Measurements from ENCODE around the gene AK3. TPM values are rescaled to one million over a fixed set of nuclear protein-coding genes. Genes with fewer than 3 reads are reported as not detected.

The AK3 gene
- total RNA-seq, 1 experiment from 2014 or later = 41.5 TPM

DNA sequence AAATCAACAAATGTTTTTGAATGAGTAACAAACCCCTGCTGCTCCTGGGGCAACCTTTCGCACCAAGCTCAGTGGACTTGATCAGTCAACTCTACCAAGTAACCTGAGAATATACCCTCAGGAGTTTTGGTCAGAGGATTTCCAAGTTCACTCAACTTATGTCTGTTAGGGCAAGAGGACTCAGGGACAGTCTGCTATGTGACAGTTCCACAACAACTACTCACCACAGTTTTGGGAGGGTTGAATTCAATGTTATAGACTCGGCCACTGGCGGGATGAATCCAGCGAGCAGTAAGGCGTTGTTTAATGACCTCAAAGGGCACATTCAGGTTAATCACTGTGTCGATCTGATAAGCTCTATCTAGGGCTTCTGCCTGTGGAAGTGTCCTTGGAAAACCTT, 22.1 kb downstream of the AK3 start:
- TF ChIP-seq, protein P1, sequence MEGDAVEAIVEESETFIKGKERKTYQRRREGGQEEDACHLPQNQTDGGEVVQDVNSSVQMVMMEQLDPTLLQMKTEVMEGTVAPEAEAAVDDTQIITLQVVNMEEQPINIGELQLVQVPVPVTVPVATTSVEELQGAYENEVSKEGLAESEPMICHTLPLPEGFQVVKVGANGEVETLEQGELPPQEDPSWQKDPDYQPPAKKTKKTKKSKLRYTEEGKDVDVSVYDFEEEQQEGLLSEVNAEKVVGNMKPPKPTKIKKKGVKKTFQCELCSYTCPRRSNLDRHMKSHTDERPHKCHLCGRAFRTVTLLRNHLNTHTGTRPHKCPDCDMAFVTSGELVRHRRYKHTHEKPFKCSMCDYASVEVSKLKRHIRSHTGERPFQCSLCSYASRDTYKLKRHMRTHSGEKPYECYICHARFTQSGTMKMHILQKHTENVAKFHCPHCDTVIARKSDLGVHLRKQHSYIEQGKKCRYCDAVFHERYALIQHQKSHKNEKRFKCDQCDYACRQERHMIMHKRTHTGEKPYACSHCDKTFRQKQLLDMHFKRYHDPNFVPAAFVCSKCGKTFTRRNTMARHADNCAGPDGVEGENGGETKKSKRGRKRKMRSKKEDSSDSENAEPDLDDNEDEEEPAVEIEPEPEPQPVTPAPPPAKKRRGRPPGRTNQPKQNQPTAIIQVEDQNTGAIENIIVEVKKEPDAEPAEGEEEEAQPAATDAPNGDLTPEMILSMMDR (conservative IDR thresholded peaks at IDR 0.05) = no peak
- no peak overlapping the region; a peak in 1 of 7 replicates for H3K27ac Mint-ChIP-seq
- H3K4me1 Mint-ChIP-seq = no peaks in the 10 kb centered on the region
- H3K36me3 Mint-ChIP-seq (ENCODE audit: insufficient read depth in 1 of 3, low read depth in 3 of 3) = peaks cover 12 to 63% (median 30%) of the 10 kb centered on the region in 3 experiments
- H3K27ac ChIP-seq (ENCODE audit: insufficient read length, low read depth, low read length) = no peak overlapping the region
- no peak overlapping the region for H2AK5ac ChIP-seq (ENCODE audit: insufficient read length, low read length)
- no peak overlapping the region for H3T11ph ChIP-seq (ENCODE audit: low read length)
- no peaks in the 10 kb centered on the region for H3K27me3 Mint-ChIP-seq (ENCODE audit: low read depth)
- H2BK120ac ChIP-seq (ENCODE audit: low read depth, low read length, poor library complexity, severe bottlenecking) = no peak overlapping the region
- H3K4ac ChIP-seq (ENCODE audit: low read depth, low read length) = no peak overlapping the region
- H3K23ac ChIP-seq (ENCODE audit: insufficient read length, low read depth, low read length) = no peak overlapping the region
- H3K9me3 ChIP-seq (ENCODE audit: control insufficient read depth, low read depth, low read length) = no peaks in the 10 kb centered on the region
- no peak overlapping the region for H3K4me2 ChIP-seq (ENCODE audit: insufficient read depth, insufficient read length, low read length)
- H3K18ac ChIP-seq (ENCODE audit: insufficient read length, low read depth, low read length) = no peak overlapping the region
- H3K14ac ChIP-seq (ENCODE audit: insufficient read depth, low read length) = no peak overlapping the region
- no peaks in the 10 kb centered on the region for H3K27me3 ChIP-seq (ENCODE audit: insufficient read depth, low read length)
- no peak overlapping the region for H4K91ac ChIP-seq (ENCODE audit: insufficient read length, low read depth, low read length)
- no peak overlapping the region for H2BK20ac ChIP-seq (ENCODE audit: low read depth, low read length, poor library complexity, severe bottlenecking)
- no peak overlapping the region for H2AFZ ChIP-seq (ENCODE audit: low read length)
- H4K5ac ChIP-seq (ENCODE audit: insufficient read length, low read depth, low read length) = no peak overlapping the region
- H3K4me1 ChIP-seq (ENCODE audit: insufficient read depth, low read length) = no peaks in the 10 kb centered on the region
- H3K79me2 ChIP-seq (ENCODE audit: insufficient read depth, low read length) = no peaks in the 10 kb centered on the region
- no CpG with 5 or more reads among the region's 6 CpGs for WGBS (ENCODE audit: extremely low coverage, insufficient read length, low lambda C conversion rate)
- H2BK15ac ChIP-seq (ENCODE audit: low read depth, low read length) = no peak overlapping the region
- H3K23me2 ChIP-seq (ENCODE audit: insufficient read length, low read depth, low read length, poor library complexity, severe bottlenecking) = no peaks in the 10 kb centered on the region
- H3K4me3 Mint-ChIP-seq = no peak overlapping the region
- no peak overlapping the region for H4K8ac ChIP-seq (replicated peaks; ENCODE audit: insufficient read length, low read depth, low read length)
- H2BK5ac ChIP-seq (ENCODE audit: insufficient read length, low read length) = no peak overlapping the region
- H3K9ac ChIP-seq (ENCODE audit: extremely low read depth, insufficient read length, low read length) = no peak overlapping the region
- H4K20me1 ChIP-seq (ENCODE audit: control insufficient read depth, insufficient read depth, insufficient read length) = no peaks in the 10 kb centered on the region
- no peaks in the 10 kb centered on the region for H3K79me1 ChIP-seq (ENCODE audit: insufficient read depth, low read depth, low read length, poor library complexity, severe bottlenecking)
- no peak overlapping the region for H2BK12ac ChIP-seq (ENCODE audit: insufficient read length, low read depth, low read length)
- no peak for DNase-seq
- no peak overlapping the region for H3K56ac ChIP-seq (ENCODE audit: insufficient read length, low read depth, low read length)
- H3K9me3 Mint-ChIP-seq = peaks cover 2 to 3% of the 10 kb centered on the region in 2 experiments; a peak in 3 of 5 replicates
